MM.1S (cell line): ENCODE results near the gene BEAN1.

ENCODE experiments used
- EZH2 ChIP-seq: fragments of 300-600 bp; sonication (generic); optimal IDR thresholded peaks from 2 replicates; pipeline ENCODE3; 2017; ENCODE audit warnings: low read depth, mild to moderate bottlenecking, antibody characterized with exemption, low read length, mixed read lengths
- TF ChIP-seq, protein P1 (sequence below): fragments of 300-600 bp; sonication (generic); IDR thresholded peaks from 2 replicates; pipeline ENCODE4 v1.5.1; 2016; ENCODE audit warnings: antibody characterized with exemption, low read length, mixed read lengths

DNA sequence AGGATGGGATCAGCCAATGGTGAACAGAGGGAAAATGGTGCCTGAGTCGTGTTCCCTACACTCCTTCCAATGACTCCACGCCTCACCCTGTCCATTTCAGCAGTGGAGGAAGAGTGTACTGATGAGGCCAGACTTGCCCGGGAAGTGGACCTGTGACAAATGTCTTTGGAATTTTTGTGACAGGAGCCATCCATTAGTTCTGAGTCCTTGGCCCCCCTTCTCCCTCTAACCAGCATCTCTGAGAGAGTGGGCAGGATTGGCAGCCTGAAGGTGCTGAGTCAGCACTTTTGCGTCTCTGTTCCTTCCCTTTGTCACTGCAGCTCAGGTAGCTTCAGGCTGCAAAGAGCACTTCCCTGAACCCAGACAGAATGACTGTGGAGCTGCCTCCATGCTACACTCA, 30.8 kb downstream of the BEAN1 start:
- TF ChIP-seq, protein P1, sequence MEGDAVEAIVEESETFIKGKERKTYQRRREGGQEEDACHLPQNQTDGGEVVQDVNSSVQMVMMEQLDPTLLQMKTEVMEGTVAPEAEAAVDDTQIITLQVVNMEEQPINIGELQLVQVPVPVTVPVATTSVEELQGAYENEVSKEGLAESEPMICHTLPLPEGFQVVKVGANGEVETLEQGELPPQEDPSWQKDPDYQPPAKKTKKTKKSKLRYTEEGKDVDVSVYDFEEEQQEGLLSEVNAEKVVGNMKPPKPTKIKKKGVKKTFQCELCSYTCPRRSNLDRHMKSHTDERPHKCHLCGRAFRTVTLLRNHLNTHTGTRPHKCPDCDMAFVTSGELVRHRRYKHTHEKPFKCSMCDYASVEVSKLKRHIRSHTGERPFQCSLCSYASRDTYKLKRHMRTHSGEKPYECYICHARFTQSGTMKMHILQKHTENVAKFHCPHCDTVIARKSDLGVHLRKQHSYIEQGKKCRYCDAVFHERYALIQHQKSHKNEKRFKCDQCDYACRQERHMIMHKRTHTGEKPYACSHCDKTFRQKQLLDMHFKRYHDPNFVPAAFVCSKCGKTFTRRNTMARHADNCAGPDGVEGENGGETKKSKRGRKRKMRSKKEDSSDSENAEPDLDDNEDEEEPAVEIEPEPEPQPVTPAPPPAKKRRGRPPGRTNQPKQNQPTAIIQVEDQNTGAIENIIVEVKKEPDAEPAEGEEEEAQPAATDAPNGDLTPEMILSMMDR: no peak
- TF ChIP-seq EZH2: no peak
